Gastroesophageal sphincter (tissue), 3 donors: ENCODE data around the gene SEMA3D.

Source experiments
- CTCF ChIP-seq, 4 experiments: fragments of 200-600 bp in 2 of 4; fragments of 450-650 bp in 2 of 4; sonication (generic) in 1 of 4; IDR thresholded peaks; one replicate each; pipeline ENCODE4 v1.5.1; 2017 to 2019; ENCODE audit warnings: antibody characterized with exemption in 4 of 4, mild to moderate bottlenecking in 2 of 4, moderate library complexity in 2 of 4
- POLR2A ChIP-seq, 2 donors: fragments of 450-650 bp; IDR thresholded peaks; one replicate each; pipeline ENCODE4 v1.6.1; 2017; ENCODE audit warnings: antibody characterized with exemption in 2 of 2, mild to moderate bottlenecking in 2 of 2, moderate library complexity in 1 of 2
- POLR2AphosphoS5 ChIP-seq: sonication (generic); formaldehyde crosslinking; IDR thresholded peaks from one replicate; pipeline ENCODE4 v1.6.1; 2017; ENCODE audit warnings: antibody characterized with exemption

- TF ChIP-seq CTCF (IDR thresholded peaks at IDR 0.05) (no peak), POLR2A (IDR thresholded peaks at IDR 0.05) (no peak), POLR2AphosphoS5 (no peak)
Measured at GRCh38 chr7:85126383-85126782, 60.5 kb downstream of the SEMA3D start.
